BJ (cell line): Measurements from ENCODE around the gene FOXD4L6. TPM values are rescaled to one million over a fixed set of nuclear protein-coding genes. Genes with fewer than 3 reads are reported as not detected.

Experiments used
- polyA plus RNA-seq: library from polyadenylated mRNA; depleted of rRNA; stranded (reverse); fragments of >200 nt; gene quantifications from 2 replicates; pipeline ENCODE4 v1.2.3, GENCODE V29; 2011; rRNA removed

FOXD4L6 gene
- polyA plus RNA-seq, 1 experiment: not detected

Other genes starting within 250 kb of the FOXD4L6 start
- 1.1 and 4.4 TPM in 2 replicates for gene ZNG1F, start 60.6 kb upstream of the FOXD4L6 start, polyA plus RNA-seq